GM23248 (cell line): ENCODE data around the gene SPTLC1. TPM values are rescaled to one million over a fixed set of nuclear protein-coding genes. Genes with fewer than 3 reads are reported as not detected.

Source experiments
- DNase-seq: peaks from one replicate; pipeline ENCODE4 v3.0.0-alpha.2; 2015
- H2AFZ ChIP-seq: fragments of 200-600 bp; sonication (generic); 2 replicates; pipeline ENCODE4 v1.6.1; 2016; ENCODE audit warnings: antibody characterized with exemption
- H3F3A ChIP-seq: fragments of 200-600 bp; sonication (generic); 2 replicates; pipeline ENCODE4 v1.6.1; 2016; ENCODE audit warnings: mild to moderate bottlenecking, antibody characterized with exemption, mixed run types; ENCODE audit not compliant: insufficient read depth
- H3K27ac ChIP-seq: fragments of 200-600 bp; sonication (generic); 2 replicates; pipeline ENCODE4 v1.5.1; 2016; ENCODE audit warnings: mild to moderate bottlenecking
- H3K27me3 ChIP-seq: fragments of 200-600 bp; sonication (generic); replicated peaks from 2 replicates; pipeline ENCODE4 v1.6.1; 2016; ENCODE audit warnings: mild to moderate bottlenecking; ENCODE audit not compliant: insufficient read depth
- H3K36me3 ChIP-seq: fragments of 200-600 bp; sonication (generic); 2 replicates; pipeline ENCODE4 v1.6.1; 2016; ENCODE audit warnings: low read depth, mild to moderate bottlenecking
- H3K4me1 ChIP-seq: fragments of 200-600 bp; sonication (generic); 2 replicates; pipeline ENCODE4 v1.6.1; 2016; ENCODE audit warnings: mild to moderate bottlenecking; ENCODE audit not compliant: insufficient read depth
- H3K4me2 ChIP-seq: fragments of 200-600 bp; sonication (generic); one replicate; pipeline ENCODE4 v1.6.1; 2016; ENCODE audit warnings: mild to moderate bottlenecking; ENCODE audit not compliant: unreplicated experiment
- H3K4me3 ChIP-seq: fragments of 200-600 bp; sonication (generic); 2 replicates; pipeline ENCODE4 v1.5.1; 2016; ENCODE audit warnings: mild to moderate bottlenecking
- H3K79me2 ChIP-seq: fragments of 200-600 bp; sonication (generic); 2 replicates; pipeline ENCODE4 v1.6.1; 2016; ENCODE audit warnings: mild to moderate bottlenecking; ENCODE audit not compliant: insufficient read depth
- H3K9ac ChIP-seq: fragments of 200-600 bp; sonication (generic); 2 replicates; pipeline ENCODE4 v1.6.1; 2016; ENCODE audit warnings: mild to moderate bottlenecking
- H3K9me2 ChIP-seq: fragments of 200-600 bp; sonication (generic); 2 replicates; pipeline ENCODE4 v1.6.1; 2016; ENCODE audit warnings: mixed run types, mild to moderate bottlenecking, moderate library complexity; ENCODE audit not compliant: insufficient read depth
- H3K9me3 ChIP-seq: fragments of 200-600 bp; sonication (generic); one replicate; pipeline ENCODE4 v1.6.1; 2017; ENCODE audit warnings: low read depth
- H4K20me1 ChIP-seq: fragments of 200-600 bp; sonication (generic); 2 replicates; pipeline ENCODE4 v1.6.0; 2016; ENCODE audit not compliant: insufficient read depth
- EZH2 ChIP-seq: fragments of 200-600 bp; sonication (generic); IDR thresholded peaks from 2 replicates; pipeline ENCODE4 v1.6.1; 2018; ENCODE audit warnings: antibody characterized with exemption, mild to moderate bottlenecking; ENCODE audit not compliant: insufficient read depth, poor library complexity, severe bottlenecking
- EZH2phosphoT487 ChIP-seq: fragments of 200-600 bp; sonication (generic); IDR thresholded peaks from 2 replicates; pipeline ENCODE4 v1.6.1; 2018; ENCODE audit warnings: antibody characterized with exemption, moderate library complexity, mild to moderate bottlenecking, low read depth; ENCODE audit not compliant: insufficient read depth
- WGBS, 2 experiments: methylation state at CpG; one replicate each; pipeline ENCODE4 v1.1.6; 2015 to 2017; ENCODE audit warnings: low lambda C conversion rate in 2 of 2, low coverage in 1 of 2; ENCODE audit errors: missing lambda C conversion rate in 2 of 2; 5-methylcytosine and 5-hydroxymethylcytosine counted together
- in situ Hi-C: fragments of 300-500 bp; cut with MboI; formaldehyde crosslinking; loops from 2 replicates; pipeline ENCODE4 v1.15.0; 2020
- polyA plus RNA-seq: library from polyadenylated mRNA; unstranded; fragments of >200 nt; fragmentation: Nextera tagmentation; extraction: Ambion mirVana; gene quantifications from 2 replicates; pipeline ENCODE4 v1.2.1, GENCODE V29; 2016
- total RNA-seq: library from RNA; depleted of rRNA; stranded (reverse); fragments of >200 nt; shearing (Covaris generic); gene quantifications from 2 replicates; pipeline ENCODE4 v1.2.3, GENCODE V29; 2014

The SPTLC1 gene
- total and polyA plus RNA-seq, 2 experiments from 2014 or later: 115 to 142 TPM

- in situ Hi-C loops: no loop called here
- TF ChIP-seq EZH2 (no peak), EZH2phosphoT487 (no peak)
- H2AFZ ChIP-seq: no peak overlapping the region
- H4K20me1 ChIP-seq: no peaks in the 10 kb centered on the region
- no peaks in the 10 kb centered on the region for H3K79me2 ChIP-seq
- H3F3A ChIP-seq: peaks cover 7% of the 10 kb centered on the region; the same call in 1 of the 2 replicates
- no peak for DNase-seq
- no peaks in the 10 kb centered on the region for H3K27me3 ChIP-seq
- no peak overlapping the region for H3K9ac ChIP-seq
- no peak overlapping the region for H3K4me2 ChIP-seq
- H3K27ac ChIP-seq: no peak overlapping the region
- peaks cover 22% of the 10 kb centered on the region for H3K36me3 ChIP-seq
- WGBS, 2 experiments: 92 to 95% methylated on average over 5 of the region's 5 CpGs
- H3K9me3 ChIP-seq: no peaks in the 10 kb centered on the region
- H3K9me2 ChIP-seq: no peaks in the 10 kb centered on the region
- no peak overlapping the region for H3K4me3 ChIP-seq
- H3K4me1 ChIP-seq: peaks cover 5% of the 10 kb centered on the region; the same call in 1 of the 2 replicates
Measured at GRCh38 chr9:92036411-92036746, 78.8 kb downstream of the SPTLC1 start.

DNA sequence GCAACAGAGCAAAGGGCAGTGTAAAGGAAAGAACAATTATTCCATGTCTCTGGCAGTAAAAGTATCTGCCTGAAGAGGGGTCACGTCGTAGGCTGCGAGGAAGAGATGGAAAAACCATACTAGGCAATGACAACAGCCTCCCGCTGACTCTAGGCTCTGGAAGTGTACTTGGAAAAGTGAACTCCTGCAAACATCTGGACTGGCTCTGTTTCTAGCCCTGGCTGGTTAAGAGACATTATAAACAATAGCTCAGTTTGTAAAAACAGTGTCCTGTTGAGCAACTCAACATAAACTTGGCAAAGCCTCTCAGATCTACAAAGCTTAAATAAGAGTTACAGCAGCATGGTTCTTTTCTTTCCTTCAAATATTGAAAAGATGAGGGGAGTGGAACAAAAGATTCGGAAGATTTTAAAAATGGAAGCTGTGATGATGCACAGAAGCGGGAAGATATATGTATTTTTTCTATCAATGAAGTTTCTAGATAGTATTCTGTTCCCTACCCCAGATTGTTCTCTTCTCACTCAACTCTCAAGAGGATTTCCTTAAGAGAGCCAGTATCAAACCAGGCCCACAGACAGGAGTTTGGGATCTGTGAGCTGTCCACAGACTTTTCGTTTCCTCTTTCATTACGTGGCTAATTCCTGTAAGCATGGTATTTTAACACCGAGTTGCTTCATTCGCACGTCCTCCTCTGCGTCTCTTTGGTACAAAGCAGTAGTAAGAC, 79.4 kb downstream of the SPTLC1 start:
- Histone ChIP-seq H3K4me1 (peaks cover 5% of the 10 kb centered on the region; the same call in 1 of the 2 replicates), H3K36me3 (peaks cover 24% of the 10 kb centered on the region; the same call in 1 of the 2 replicates), H3K4me3 (no peak overlapping the region), H3K27me3 (no peaks in the 10 kb centered on the region), H3K9ac (no peak overlapping the region), H4K20me1 (no peaks in the 10 kb centered on the region), H3K79me2 (no peaks in the 10 kb centered on the region), H3F3A (peaks cover 7% of the 10 kb centered on the region; the same call in 1 of the 2 replicates), H2AFZ (no peak overlapping the region), H3K27ac (no peak overlapping the region), H3K4me2 (no peak overlapping the region), H3K9me3 (no peaks in the 10 kb centered on the region), H3K9me2 (no peaks in the 10 kb centered on the region)
- peak; percentile 44 for DNase-seq
- WGBS, 2 experiments: 62 to 64% methylated on average over 12 of the region's 12 CpGs
- TF ChIP-seq EZH2phosphoT487 (no peak), EZH2 (no peak)
- in situ Hi-C loops: no loop called here

GRCh38 chr9:92035146-92035545, 80.1 kb downstream of the SPTLC1 start:
- Histone ChIP-seq H3F3A (peaks cover 7% of the 10 kb centered on the region; the same call in 1 of the 2 replicates), H2AFZ (no peak overlapping the region), H3K9ac (no peak overlapping the region), H3K4me1 (peaks cover 5% of the 10 kb centered on the region; the same call in 1 of the 2 replicates), H3K4me3 (no peak overlapping the region), H3K4me2 (no peak overlapping the region), H4K20me1 (no peaks in the 10 kb centered on the region), H3K9me2 (no peaks in the 10 kb centered on the region), H3K27me3 (no peaks in the 10 kb centered on the region), H3K27ac (no peak overlapping the region), H3K79me2 (no peaks in the 10 kb centered on the region), H3K9me3 (no peaks in the 10 kb centered on the region), H3K36me3 (peaks cover 22% of the 10 kb centered on the region; the same call in 1 of the 2 replicates)
- TF ChIP-seq EZH2phosphoT487 (no peak), EZH2 (no peak)
- DNase-seq: no peak
- in situ Hi-C loops: no loop called here
- 65% methylated on average over 4 of the region's 4 CpGs for WGBS, 2 experiments

GRCh38 chr9:92033991-92034390, 81.2 kb downstream of the SPTLC1 start:
- no peak overlapping the region for H3K4me2 ChIP-seq
- in situ Hi-C loops: no loop called here
- no peaks in the 10 kb centered on the region for H3K79me2 ChIP-seq
- no peak overlapping the region for H2AFZ ChIP-seq
- peaks cover 22% of the 10 kb centered on the region; the same call in 1 of the 2 replicates for H3K36me3 ChIP-seq
- H3K27ac ChIP-seq: no peak overlapping the region
- H3K27me3 ChIP-seq: no peaks in the 10 kb centered on the region
- H3K4me1 ChIP-seq: peaks cover 5% of the 10 kb centered on the region; the same call in 1 of the 2 replicates
- DNase-seq: no peak
- TF ChIP-seq EZH2phosphoT487: no peak
- no peak for TF ChIP-seq EZH2
- no peak overlapping the region for H3K9ac ChIP-seq
- peaks cover 7% of the 10 kb centered on the region; the same call in 1 of the 2 replicates for H3F3A ChIP-seq
- 97% methylated on average over 5 of the region's 5 CpGs for WGBS, 2 experiments
- no peaks in the 10 kb centered on the region for H4K20me1 ChIP-seq
- no peaks in the 10 kb centered on the region for H3K9me2 ChIP-seq
- H3K9me3 ChIP-seq: no peaks in the 10 kb centered on the region
- no peak overlapping the region for H3K4me3 ChIP-seq
